Measurements from ENCODE around the gene ZBTB34. TPM values are rescaled to one million over a fixed set of nuclear protein-coding genes. Genes with fewer than 3 reads are reported as not detected.
A peak's percentile ranks its signal among the peaks of the same experiment; 100 is the strongest.

Gene ZBTB34
- total and polyA plus RNA-seq, 7 donors, result 2.0 to 7.3 (median 4.6) TPM

GRCh38 chr9:126833710-126834345 lies 26.6 kb upstream of the ZBTB34 start:
- Histone ChIP-seq H3K27me3 (ENCODE audit: insufficient read depth in 3 of 3, low read length in 2 of 3) (no peaks in the 10 kb centered on the region), H3K9me3 (no peaks in the 10 kb centered on the region), H3K4me3 (peak overlapping the region; percentile 45), H3K27ac (peak overlapping the region; percentile 32), H3K36me3 (ENCODE audit: insufficient read depth in 1 of 2, low read depth in 1 of 2) (peaks cover 16 to 76% of the 10 kb centered on the region in 2 donors), H3K4me1 (peaks cover 75% of the 10 kb centered on the region)
- WGBS, 3 donors, result 49 to 68% (median 50%) methylated on average over 8 of the region's 8 CpGs
- ATAC-seq (peak; percentile 34 to 71 (median 60)), DNase-seq (no peak)
- TF ChIP-seq CTCF (IDR thresholded peaks at IDR 0.05), result no peak
- intact Hi-C loops (cut with DNase I), result no loop called here

GRCh38 chr9:126834672-126835071 lies 25.8 kb upstream of the ZBTB34 start:
- DNase-seq, result no peak
- WGBS, 3 donors, result 89 to 100% (median 96%) methylated on average over 2 of the region's 2 CpGs
- intact Hi-C loops (cut with DNase I), result no loop called here
- Histone ChIP-seq H3K4me3 (peak overlapping the region; percentile 45), H3K27ac (no peak overlapping the region), H3K36me3 (ENCODE audit: insufficient read depth in 1 of 2, low read depth in 1 of 2) (peaks cover 16 to 83% of the 10 kb centered on the region in 2 donors), H3K9me3 (no peaks in the 10 kb centered on the region), H3K4me1 (peaks cover 74% of the 10 kb centered on the region), H3K27me3 (ENCODE audit: insufficient read depth in 3 of 3, low read length in 2 of 3) (no peaks in the 10 kb centered on the region)
- TF ChIP-seq CTCF (IDR thresholded peaks at IDR 0.05), result no peak
- ATAC-seq, result peak in 2 of 4 donors; percentile 12

DNA sequence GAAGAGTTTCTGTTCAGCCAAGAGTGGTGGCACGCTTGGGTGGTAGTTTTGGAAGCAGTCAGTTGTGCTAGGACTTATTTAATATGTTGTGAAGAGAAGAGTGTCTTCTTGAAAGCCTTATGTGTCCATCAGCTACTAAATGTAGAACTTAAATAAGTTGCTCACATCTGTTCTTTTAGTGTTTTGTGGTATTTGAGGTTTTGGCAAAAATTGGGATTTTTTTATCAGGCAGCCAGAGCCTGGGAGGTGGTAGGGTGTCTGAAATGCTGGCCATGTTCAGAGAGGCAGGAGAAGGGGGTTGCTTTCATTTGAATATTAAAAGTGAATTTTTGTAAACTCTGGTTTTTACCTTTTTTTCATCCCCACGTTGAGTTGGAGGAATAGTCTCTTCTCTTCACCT lies 24.2 kb upstream of the ZBTB34 start:
- DNase-seq (no peak), ATAC-seq (no peak)
- intact Hi-C loops (cut with DNase I), result no loop called here
- H3K4me3 ChIP-seq, result peak overlapping the region; percentile 45
- H3K27ac ChIP-seq, result no peak overlapping the region
- H3K4me1 ChIP-seq, result peaks cover 64% of the 10 kb centered on the region
- TF ChIP-seq CTCF (IDR thresholded peaks at IDR 0.05), result no peak
- H3K36me3 ChIP-seq (ENCODE audit: insufficient read depth in 1 of 2, low read depth in 1 of 2), result peaks cover 12 to 69% of the 10 kb centered on the region in 2 donors
- H3K9me3 ChIP-seq, result no peaks in the 10 kb centered on the region
- no peaks in the 10 kb centered on the region for H3K27me3 ChIP-seq (ENCODE audit: insufficient read depth in 3 of 3, low read length in 2 of 3)
- WGBS, 3 donors, result 53 to 88% (median 68%) methylated on average over 2 of the region's 2 CpGs

DNA sequence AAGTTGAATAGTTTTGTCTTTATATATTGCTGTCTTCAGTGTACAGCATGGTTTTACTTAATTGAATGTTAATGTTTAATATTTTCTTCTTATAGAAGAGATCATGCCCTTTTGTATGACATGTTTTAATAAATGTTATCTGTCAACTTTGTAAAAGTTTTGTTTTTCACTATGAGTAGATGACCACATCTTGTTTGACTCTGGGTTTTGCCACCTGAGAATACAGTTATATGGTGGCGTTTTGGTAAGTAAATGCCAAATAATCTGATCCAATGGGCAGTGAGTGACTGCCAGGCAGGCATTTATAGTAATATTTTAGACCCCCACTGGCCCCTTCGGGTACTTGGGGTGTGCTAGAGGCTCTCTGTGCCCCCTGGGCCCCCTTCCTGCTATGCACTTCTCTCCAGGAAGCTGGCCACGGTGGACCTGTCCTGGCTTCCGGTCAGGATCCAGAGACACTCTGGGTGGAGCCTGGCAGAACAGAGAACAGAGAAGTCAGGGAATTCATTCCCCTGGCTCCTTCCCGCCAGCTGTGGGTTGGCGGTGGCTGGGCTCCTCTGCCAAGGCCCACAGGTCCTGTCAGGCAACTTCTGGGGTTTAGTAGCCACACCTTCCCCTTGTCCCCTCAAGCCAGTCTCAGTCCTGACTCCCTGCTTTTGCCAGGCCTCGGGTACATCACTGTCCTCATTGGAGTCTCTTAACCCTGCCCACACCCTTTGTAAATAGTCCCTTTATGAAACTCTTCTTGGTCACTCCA lies 22.2 kb upstream of the ZBTB34 start:
- intact Hi-C loops (cut with DNase I), result no loop called here

More for the DNA sequence above, 22.2 kb upstream of the ZBTB34 start:
- no peak for TF ChIP-seq CTCF (IDR thresholded peaks at IDR 0.05)
- Histone ChIP-seq H3K36me3 (ENCODE audit: insufficient read depth in 1 of 2, low read depth in 1 of 2) (peaks cover 6 to 51% of the 10 kb centered on the region in 2 donors), H3K4me3 (peak overlapping the region; percentile 32), H3K27me3 (ENCODE audit: insufficient read depth in 3 of 3, low read length in 2 of 3) (no peaks in the 10 kb centered on the region), H3K27ac (peak overlapping the region; percentile 23), H3K4me1 (peaks cover 68% of the 10 kb centered on the region), H3K9me3 (no peaks in the 10 kb centered on the region)
- 52 to 62% (median 56%) methylated on average over 7 of the region's 7 CpGs for WGBS, 3 donors
- ATAC-seq (peak in 1 of 4 donors; percentile 4), DNase-seq (no peak)

Measured in psoas muscle (tissue), 8 donors.